Epidermal melanocyte (primary cell): ENCODE results near the gene SRRM4.
"Not testable (repeated sequence)": the region's sequence is repeated elsewhere in the genome, so short reads cannot be mapped to it uniquely, and the experiment has no call there.

Experiments used
- DNase-seq: peaks from one replicate; pipeline ENCODE4 v3.0.0; 2011; ENCODE audit warnings: low spot score; ENCODE audit not compliant: insufficient read length

Gene SRRM4

DNA sequence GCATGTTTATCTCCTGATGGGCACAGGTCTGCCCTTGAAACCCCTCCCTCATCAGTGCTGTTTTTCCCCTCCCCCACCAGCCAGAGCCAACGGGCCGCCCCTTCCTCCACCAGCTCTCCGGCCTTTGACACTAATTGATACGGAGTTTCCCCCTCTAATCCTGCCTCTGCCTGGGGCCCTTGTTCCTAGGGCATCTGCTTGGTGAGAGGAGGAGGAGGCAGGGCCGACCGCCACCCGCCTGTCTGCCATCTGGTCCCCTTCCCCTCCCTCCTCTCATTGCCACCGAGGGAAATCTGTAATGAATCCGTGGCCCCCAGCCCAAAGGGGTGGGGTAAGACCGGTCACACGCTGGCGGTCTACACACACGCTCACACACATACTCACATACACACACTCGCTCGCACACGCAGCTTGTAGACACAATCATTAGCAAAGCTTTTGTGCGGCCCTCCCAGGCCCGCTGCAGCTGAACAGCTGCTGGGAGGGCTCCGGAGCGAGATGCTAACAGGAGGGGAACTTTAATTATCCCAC lies 27.4 kb downstream of the SRRM4 start:
- DNase-seq = no peak

DNA sequence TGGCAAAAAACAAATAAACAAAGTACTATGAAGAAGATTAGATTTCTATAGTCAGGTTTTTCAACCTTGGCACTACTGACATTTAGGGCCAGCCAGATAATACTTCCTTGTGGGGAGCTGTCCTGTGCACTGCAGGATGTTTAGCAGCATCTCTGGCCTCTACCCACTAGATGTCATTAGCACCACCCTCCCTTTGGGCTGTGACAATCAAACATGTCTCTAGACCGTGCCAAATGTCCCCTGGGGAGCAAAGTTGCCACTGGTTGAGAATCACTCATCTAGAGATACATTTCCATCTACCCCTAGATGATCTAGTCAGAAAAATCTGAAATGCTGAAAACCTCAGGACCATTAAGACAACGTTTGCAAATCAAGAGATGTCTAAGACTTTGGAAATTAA lies 29.9 kb downstream of the SRRM4 start:
- no peak for DNase-seq

DNA sequence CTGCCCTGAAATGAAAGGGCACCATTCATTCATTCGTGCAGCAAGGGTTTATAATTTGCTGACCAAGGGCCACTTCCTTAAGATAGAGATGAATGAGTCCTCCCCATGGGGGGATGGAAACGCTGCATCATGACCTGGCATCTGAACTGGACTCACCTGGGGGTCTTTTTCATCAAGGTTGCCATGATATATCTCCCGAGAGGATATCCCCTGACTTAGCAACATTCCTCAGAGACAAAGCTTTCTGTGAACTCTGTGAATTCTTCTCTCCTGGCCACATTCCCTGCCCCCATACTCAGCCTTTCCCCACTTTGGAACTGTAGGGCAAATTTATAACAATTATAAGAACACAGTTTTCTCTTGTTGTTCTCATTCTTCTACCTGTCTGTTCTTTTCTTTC lies 30.8 kb downstream of the SRRM4 start:
- no peak for DNase-seq

DNA sequence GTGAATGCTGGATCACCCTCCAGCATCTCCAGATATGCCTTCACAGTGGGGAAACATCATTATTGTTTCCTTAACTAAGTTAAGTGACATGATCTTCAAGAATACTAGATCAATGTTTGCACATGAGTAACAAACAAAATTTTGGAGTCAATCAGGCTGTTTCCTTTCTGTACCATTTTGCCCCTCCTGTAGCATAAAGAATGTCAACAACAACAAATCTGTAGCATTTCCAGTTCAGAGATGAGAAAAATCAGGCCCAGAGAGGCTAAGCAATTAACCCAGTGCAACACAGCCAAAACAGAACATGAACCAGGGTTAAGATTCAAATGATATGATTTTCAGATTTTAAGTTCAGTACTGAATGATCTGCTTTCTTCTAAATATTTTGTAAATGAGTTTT lies 31.7 kb downstream of the SRRM4 start:
- DNase-seq = no peak

DNA sequence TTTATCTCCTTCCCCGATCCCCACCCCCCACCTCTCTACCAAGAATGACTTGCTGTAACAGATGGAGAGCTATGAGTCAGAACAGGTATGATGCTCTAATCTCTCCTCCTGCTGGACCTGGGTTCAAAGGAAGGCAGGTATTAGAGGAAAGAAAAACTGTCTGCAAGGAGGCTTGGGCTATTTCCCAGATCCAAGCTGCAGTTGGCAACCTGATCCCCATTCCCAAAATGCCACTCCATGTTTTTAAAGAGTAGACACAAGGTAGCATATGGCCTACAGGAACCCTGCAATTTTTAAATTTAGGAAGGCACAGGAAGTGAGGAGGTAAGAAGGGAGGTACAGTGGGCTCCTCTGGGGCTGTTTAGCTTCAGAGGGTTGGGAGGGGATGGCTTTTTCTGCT lies 33.0 kb downstream of the SRRM4 start:
- no peak for DNase-seq

DNA sequence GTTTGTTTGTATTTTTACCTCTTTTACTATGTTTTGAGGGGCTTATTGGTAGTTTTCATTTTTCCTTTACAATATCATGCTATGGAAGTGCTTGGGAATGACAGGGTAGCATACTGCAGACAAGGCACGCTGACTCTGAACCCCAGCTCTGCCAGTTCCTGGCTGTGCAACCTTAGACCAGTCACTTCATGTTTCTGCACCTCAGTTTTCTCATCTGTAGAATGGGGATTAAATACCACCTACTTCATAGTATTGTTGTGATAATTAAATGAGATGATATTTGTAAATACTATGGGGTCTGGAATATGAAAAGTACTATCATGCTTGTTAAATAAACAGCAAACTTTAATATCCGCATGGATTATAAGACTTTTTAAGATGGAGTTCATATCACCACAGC lies 35.4 kb downstream of the SRRM4 start:
- DNase-seq = no peak

DNA sequence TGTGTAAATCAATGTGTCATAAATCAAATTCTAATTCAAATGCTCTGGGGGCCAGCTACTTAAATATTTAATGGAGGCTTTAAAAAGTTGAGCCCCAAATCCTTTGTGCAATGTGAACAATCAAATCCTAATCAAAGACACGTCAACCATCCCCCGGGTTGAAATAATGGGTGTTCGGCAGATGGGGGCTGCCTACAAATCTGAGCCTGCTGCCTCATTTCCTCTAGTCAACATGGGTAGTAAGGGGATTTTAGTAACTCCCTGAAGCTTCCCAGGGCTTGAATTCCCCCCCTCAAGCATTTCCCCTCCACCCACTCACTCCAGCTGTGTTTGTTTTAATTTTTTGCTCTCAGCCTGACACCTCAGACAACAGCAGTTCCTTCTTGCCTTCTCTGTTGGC lies 37.8 kb downstream of the SRRM4 start:
- no peak for DNase-seq

DNA sequence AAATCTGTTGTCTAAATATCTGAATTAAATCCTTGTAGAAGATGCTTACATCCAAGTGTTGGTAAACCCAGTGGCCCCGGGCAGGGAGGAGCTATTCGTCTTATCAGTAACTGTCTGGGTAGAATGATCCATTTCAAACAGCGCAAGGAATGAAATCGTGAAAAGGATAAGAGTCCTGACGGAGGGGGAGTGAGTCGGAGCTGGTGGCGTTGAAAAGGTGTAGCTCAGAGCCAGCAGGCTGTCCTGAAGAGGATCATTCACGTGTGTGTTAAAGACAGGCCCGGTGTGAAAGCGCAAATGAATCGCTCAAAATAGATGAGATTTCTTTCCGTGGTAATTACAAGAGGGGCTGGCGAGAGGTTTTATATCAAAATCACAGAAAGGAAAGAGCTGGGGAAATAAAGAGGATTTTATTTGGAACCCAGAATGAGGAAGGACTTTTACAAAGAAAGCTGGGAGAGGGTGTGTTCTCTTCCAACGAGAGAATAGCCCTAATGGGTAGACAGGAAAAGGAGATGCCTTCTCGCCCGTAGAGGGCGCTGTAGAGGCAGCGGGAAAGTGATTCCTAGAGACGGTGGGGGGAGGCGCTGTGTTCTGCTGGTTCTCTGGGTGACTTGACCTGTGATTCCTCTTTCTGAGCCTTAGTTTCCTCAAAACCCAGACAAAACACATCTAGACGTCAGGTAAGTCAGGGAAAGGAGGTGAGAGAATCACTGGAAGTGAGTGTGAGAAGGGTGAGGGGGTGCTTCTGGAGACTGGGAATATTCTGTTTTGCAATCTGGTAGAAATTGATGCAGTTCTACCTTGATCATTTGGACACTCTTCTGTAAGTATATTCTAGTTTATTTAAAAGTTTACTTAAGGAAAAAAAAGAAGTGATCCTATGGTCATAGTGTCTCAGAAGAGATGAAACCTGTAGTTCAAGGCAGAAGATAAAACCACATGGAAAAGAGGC lies 39.3 kb downstream of the SRRM4 start:
- no peak for DNase-seq

DNA sequence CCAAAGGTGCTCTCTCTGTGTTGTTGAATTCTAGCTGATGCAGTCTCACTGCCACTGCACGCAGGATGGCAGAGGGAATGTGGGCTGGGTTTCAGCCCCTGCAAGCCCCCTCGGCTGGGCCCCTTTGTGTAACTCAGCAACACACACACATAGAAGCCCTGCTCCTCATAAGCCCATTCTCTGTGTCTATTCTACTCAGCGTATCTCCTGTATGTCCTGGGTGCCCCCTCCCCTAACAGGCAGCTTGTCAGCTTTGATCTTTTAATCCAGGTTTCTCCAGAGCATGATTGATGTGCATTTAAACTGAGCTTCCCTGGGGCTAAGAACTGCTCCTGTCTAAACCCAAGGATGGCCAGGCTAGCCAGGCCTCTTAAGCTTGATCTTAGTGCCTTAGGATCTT lies 43.0 kb downstream of the SRRM4 start:
- no peak for DNase-seq

DNA sequence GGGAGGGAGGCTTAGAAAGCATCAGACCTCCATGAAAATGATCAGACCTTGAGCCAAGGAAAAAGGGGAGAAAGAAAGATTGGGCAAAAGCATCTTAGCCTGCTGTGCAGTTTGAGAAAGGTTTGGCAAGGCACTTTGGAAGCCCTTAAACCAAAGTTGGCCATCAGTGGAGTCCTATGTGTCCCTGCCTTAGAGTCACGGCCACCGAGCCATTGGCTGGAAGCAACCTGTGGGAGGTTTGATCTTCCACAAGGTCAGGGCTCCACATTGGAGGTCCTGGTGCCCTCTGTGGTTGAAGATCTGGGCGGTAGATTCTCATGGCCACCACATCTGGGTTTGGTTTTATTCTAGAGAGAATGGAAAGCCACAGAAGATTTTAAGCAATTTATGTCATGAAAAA lies 44.4 kb downstream of the SRRM4 start:
- no peak for DNase-seq

DNA sequence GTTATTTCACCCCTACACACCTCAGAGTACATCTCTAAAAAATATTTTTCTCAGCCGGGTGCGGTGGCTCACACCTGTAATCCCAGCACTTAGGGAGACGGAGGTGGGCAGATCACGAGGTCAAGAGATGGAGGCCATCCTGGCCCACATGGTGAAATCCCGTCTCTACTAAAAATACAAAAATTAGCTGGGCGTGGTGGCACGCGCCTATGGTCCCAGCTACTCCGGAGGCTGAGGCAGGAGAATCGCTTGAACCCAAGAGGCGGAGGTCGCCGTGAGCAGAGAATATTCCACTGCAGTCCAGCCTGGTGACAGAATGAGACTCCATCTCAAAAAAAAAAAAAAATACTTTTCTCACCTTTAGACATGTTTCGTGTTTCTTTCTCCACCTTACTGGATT lies 52.0 kb downstream of the SRRM4 start:
- not testable (repeated sequence) for DNase-seq

DNA sequence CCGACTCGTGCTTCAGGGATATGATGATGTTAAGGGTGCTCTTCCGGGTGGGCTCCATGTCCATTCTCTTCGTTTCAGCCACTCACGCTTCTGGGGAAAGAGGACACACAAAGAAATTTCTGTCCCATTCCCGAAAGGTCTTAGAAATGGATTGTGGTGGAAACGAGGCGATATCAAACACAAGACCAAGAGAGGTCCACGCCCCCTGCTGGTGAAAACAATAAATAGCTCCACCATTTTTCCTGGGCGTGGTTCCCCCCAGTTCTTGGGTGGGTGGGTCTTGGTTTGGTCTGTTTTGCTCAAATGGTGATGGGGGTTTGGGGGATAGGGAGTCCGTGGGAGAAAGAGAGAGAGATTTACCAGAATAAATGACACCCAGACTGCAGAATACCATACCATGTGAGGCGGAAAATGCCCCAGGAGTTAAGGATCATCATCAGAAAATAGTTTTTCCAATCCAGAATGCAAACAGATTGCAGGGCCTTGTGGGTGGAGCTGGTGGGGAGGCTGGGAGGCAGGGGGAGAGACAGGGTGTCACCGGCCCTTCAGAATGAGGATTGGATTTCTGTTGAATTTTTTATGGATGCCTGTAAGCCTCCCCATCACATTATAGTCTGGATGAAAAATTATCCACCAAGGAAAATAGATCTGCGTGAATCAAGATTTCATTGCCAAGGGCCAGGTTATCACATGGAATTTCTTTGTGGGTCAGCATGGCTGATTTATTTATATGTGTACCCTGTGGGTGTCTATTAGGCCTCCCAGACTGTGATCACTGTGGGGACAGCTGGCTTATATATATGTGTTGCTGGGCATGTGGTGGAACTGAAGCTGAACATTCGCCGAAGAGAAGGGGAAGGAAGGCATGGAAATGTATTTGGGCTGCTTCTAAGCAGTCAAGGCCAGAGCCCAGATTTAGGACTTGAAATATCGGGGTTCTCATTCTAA lies 55.8 kb downstream of the SRRM4 start:
- no peak for DNase-seq

DNA sequence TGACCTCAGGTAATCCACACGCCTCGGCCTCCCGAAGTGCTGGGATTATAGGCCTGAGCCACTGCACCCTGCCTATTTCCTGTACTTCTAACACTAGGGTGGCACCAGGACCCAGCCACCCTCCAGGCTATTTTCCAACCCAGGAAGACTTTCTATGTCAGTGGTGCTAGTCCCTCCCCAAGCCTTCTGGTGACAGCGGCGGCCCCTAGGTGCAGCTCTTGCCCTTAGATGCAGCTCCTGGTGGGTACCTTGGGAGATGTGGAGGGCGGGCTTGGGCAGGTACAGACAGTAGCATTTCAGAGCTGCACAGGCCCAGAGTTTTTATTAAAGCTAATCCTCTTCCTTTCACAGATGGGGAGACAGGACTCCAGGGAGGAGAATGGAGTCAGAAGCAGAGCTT lies 62.8 kb downstream of the SRRM4 start:
- no peak for DNase-seq

DNA sequence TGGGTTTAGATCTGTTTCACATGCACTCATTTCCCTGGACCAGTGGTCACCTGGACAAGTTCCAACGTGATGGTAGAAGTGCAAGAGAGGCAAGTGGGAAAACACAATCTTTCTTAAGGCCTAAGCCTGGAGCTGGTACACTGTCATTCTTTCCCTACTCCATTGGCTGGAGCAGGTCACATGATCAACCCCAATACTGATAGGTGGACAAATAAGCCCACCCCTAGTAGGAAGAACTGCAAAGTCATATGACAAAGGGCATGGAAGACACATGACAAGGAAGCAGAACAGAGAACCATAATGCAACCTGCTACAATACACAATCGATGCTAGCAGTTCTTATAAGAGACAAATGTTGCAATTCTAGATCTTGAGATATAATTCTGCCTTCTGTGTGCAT lies 66.3 kb downstream of the SRRM4 start:
- DNase-seq = no peak

DNA sequence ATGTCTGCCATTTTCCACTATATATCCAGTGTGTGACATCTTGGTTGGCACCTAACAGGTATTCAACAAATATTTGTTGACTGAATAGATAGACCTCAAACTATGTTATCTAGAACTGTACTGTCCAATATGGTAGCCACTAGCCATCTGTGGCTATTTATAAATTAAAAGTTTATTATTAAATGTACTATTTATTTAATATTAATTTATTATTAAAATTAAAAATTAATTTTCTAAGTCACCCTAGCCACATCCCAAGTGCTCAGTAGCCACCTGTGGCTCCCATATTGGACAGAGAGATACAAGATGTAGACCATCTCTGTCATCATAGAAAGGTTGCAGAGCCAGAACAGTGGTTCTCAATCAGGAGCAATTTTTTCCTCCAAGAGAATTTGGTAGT lies 69.3 kb downstream of the SRRM4 start:
- no peak for DNase-seq

DNA sequence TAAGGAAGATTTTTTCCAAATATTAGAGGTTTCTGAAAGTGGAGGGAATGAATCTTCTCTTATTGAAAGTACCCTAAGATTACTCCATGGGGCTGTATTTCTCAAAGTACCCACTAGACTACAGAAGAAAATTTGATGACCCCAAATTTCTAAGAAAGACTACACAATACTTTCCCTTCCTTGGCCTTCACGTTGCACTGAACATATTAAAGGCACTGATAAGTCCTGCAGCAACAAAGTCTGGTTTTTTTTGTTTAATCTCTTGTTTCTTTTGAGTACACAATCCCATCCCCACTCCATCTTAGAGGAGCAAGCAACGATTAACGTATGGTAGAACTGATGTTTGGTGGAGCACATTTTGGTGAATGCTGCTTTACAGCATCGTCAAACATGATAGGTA lies 70.1 kb downstream of the SRRM4 start:
- no peak for DNase-seq

DNA sequence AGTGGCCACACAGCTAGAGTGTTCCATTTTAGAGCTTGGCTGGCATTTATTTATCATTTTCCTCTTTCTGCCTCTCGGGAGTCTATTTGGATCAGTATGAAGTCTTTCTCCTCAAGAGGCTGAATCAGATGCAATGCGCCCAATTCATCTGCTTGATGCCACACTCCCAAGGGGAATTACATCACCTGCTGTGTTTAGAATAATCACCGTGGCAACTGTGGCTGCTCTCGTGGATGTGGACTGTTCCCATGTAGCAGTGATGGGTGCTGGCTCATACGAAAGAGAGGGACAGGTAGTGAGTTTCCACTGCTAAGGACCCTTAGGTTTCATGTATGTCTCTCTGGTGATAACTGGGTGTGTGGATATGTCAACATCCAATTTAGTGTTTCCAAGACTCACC lies 70.7 kb downstream of the SRRM4 start:
- DNase-seq = no peak

DNA sequence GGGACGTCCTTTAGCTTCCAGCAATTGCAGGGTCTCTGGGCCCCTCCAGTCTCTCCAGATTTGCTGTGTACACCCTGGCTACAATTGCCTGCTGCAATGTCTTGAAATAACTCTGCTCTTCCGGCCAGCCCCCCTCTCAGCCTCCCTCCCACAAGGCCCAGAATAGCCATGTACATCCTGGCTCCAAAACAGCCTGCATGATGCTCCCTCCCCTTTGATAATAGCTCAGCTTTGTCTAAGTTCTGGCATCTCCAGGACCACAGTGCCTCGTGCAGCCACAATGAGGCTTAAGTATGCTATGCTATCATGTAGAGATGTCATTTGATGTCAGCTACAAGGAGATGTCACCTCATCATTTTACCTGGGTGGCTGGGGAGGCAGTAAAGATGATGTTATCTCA lies 74.6 kb downstream of the SRRM4 start:
- no peak for DNase-seq

DNA sequence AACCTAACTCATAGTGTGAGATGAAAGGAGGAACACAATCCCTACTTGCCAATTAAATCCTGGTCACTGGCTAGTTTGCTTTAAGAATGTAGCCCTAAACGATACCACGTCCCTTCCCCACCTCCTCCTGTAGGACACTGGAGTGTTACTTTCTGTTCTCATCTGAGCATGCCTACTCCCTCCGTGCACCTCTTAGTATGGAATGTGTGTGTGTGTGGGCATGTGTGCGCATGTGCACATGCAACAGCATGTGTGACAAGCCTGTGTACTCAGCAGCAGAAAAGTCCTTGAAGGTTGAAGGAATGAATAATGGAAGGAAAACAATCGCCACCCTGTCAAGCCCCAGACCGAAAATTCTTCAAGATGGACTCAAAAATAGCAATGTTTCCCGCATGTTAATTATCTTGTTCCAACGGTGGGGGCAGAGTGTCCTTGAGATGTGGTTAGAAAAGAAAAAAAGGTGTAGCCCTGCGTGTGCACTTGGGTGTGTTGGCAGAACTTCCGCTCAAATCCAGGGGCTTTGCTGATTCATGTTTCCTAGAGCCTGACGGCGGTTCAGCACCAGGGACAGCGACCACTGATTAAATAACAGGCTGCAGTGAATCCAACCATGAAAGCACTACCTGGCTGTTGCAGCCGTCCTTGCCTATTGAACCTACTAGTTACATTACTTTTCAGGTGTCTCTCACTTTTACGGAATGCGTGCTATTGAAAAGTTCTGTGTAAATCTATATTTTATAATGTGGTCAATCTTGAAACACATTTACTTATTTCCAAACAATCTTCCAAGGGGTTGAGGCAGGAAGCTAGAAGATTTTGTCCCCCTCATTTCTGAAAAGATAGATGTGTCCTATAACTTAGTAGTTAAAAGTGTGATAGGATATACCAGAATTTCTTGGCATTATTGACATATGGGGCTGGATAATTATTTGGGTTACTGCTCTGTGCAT lies 79.8 kb downstream of the SRRM4 start:
- DNase-seq = no peak

DNA sequence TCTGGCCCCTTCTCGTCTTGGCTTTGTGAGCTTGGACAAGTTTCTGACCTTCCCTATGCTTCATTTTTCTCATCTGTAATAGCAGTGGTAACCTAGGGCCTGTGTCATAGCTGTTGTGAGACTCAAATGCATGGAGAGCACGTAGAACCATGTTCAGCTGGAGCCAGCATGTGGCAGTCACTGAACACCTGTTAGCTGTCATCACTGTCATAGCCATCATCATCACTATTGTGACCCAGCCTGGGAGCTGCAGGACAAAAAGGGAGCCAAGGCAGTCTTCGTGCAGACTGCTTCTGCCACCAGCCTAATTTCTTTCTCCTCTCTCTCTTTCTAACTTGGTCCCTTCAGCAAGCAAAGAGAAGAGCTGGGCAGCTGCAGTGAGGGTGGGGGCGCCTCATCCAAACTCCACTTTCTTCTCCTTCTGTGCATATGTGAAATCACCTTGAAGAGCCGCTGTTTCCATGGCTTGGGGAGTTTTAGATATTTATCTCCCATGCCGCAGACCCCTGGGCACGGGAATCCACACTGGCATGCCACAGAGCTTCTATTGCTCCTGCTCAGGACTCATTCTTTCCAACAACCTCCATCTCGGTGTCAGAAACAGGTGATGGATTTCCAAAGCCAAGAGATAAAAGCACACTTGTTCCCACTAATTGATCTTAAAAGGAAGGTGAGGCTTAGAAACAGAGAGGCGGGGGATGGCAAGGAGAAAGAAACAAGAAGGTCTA lies 87.0 kb downstream of the SRRM4 start:
- no peak for DNase-seq
